Glutamatergic neuron (in vitro differentiated cells): ENCODE measurements around the gene MATK. TPM values are rescaled to one million over a fixed set of nuclear protein-coding genes. Genes with fewer than 3 reads are reported as not detected.

ENCODE experiments used
- DNase-seq: peaks from one replicate; pipeline ENCODE4 v3.0.0; 2022
- H3K27ac Mint-ChIP-seq: one replicate; pipeline ENCODE4 v1.8.0; 2020; ENCODE audit warnings: mild to moderate bottlenecking, mixed read lengths, inconsistent platforms; ENCODE audit not compliant: unreplicated experiment
- H3K27me3 Mint-ChIP-seq: one replicate; pipeline ENCODE4 v1.8.0; 2020; ENCODE audit warnings: mild to moderate bottlenecking, moderate library complexity, mixed read lengths, inconsistent platforms; ENCODE audit not compliant: unreplicated experiment
- H3K36me3 Mint-ChIP-seq: one replicate; pipeline ENCODE4 v1.8.0; 2020; ENCODE audit warnings: mild to moderate bottlenecking, mixed read lengths, inconsistent platforms; ENCODE audit not compliant: unreplicated experiment
- H3K4me1 Mint-ChIP-seq: one replicate; pipeline ENCODE4 v1.8.0; 2020; ENCODE audit warnings: mild to moderate bottlenecking, low read depth, mixed read lengths, inconsistent platforms; ENCODE audit not compliant: unreplicated experiment
- H3K4me3 Mint-ChIP-seq: one replicate; pipeline ENCODE4 v1.8.0; 2020; ENCODE audit warnings: mild to moderate bottlenecking, mixed read lengths, inconsistent platforms; ENCODE audit not compliant: unreplicated experiment
- H3K9me3 Mint-ChIP-seq: one replicate; pipeline ENCODE4 v1.8.0; 2020; ENCODE audit warnings: mild to moderate bottlenecking, moderate library complexity, mixed read lengths, inconsistent platforms; ENCODE audit not compliant: unreplicated experiment
- total RNA-seq: library from RNA; stranded (reverse); fragmentation: NEBNext Ultra II Directional; extraction: Animal tissue kit (Norgen Biotek cat#: 25700); gene quantifications from one replicate; pipeline ENCODE4 v1.2.1, GENCODE V29; 2021; ENCODE audit not compliant: unreplicated experiment
- TF ChIP-seq, protein P1 (sequence below): fragments of 200-600 bp; sonication (generic); IDR thresholded peaks from one replicate; pipeline ENCODE4 v1.5.0; 2021; ENCODE audit not compliant: partially characterized antibody, unreplicated experiment

MATK gene
- total RNA-seq, 1 donor from 2014 or later = not detected

DNA sequence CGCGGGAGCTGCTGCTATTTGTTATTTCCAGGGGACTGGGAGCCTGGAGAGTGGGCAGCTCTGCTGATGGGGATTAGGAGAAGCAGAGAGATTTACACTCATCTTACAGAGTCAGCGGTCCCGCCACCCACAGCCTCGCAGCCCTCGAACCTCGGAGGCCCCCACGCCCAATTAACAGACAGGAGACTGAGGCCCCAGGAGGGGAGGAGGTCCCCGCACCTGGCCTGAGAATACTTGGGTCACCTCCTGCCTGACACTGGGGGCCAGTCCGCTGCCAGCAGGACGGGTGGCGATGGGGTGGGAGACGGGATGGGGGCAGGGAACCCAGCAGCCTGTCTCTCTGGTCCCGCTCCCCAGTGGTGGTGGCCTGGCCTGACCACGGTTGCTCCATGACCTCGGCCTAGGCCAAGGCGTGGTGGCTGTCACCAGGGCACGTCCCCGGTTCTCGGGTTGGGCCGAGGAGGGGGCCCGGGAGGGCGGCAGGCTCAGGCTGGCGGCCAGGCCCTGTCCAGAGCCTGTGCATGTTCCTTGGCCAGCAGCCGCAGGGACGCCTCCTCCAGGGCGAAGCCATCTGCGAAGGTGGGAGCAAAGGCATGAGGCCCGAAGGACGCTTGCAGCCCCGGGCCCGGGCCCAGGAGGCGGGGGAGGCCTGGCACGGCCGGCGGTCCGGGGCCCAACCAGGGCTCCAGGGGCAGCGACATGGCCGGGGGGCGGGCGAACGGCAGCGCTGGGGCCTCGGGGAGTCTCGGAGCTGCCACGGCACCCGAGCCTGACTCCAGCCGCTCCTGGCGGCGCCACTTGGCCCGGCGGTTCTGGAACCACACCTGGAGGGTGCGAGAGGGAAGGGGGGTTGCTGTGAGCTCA, 15.8 kb downstream of the MATK start:
- TF ChIP-seq, protein P1, sequence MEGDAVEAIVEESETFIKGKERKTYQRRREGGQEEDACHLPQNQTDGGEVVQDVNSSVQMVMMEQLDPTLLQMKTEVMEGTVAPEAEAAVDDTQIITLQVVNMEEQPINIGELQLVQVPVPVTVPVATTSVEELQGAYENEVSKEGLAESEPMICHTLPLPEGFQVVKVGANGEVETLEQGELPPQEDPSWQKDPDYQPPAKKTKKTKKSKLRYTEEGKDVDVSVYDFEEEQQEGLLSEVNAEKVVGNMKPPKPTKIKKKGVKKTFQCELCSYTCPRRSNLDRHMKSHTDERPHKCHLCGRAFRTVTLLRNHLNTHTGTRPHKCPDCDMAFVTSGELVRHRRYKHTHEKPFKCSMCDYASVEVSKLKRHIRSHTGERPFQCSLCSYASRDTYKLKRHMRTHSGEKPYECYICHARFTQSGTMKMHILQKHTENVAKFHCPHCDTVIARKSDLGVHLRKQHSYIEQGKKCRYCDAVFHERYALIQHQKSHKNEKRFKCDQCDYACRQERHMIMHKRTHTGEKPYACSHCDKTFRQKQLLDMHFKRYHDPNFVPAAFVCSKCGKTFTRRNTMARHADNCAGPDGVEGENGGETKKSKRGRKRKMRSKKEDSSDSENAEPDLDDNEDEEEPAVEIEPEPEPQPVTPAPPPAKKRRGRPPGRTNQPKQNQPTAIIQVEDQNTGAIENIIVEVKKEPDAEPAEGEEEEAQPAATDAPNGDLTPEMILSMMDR = no peak
- H3K4me1 Mint-ChIP-seq = no peaks in the 10 kb centered on the region
- no peaks in the 10 kb centered on the region for H3K36me3 Mint-ChIP-seq
- no peak for DNase-seq
- H3K27me3 Mint-ChIP-seq = peaks cover 7% of the 10 kb centered on the region
- no peak overlapping the region for H3K27ac Mint-ChIP-seq
- no peak overlapping the region for H3K4me3 Mint-ChIP-seq
- peaks cover 4% of the 10 kb centered on the region for H3K9me3 Mint-ChIP-seq

DNA sequence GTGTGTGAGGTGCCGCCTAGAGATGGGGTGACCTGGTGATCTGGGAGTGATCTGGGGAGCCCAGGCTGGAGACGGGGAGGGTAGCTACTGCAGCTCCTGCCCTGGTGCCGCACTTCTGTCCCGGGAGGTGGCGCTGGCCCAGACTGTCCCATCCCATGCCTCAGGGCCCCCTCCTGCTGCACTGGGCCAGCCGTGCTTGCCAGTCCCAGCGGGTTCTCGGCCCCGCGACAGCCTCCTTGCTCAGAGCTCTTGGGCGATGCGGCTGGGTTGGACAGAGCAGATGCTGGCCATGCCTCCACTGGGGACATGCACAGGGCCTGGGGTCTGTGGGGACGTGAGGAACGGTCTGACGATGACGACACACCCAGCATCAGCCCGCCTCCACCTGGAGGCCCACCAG, 16.7 kb downstream of the MATK start:
- TF ChIP-seq, protein P1 = no peak
- Mint-ChIP-seq H3K4me3 (no peak overlapping the region), H3K27ac (no peak overlapping the region), H3K27me3 (peaks cover 6% of the 10 kb centered on the region), H3K4me1 (no peaks in the 10 kb centered on the region), H3K9me3 (peaks cover 4% of the 10 kb centered on the region), H3K36me3 (no peaks in the 10 kb centered on the region)
- no peak for DNase-seq

- H3K27ac Mint-ChIP-seq = no peak overlapping the region
- H3K36me3 Mint-ChIP-seq = no peaks in the 10 kb centered on the region
- DNase-seq = no peak
- H3K4me1 Mint-ChIP-seq = no peaks in the 10 kb centered on the region
- TF ChIP-seq, protein P1 = no peak
- H3K27me3 Mint-ChIP-seq = peaks cover 4% of the 10 kb centered on the region
- peaks cover 4% of the 10 kb centered on the region for H3K9me3 Mint-ChIP-seq
- H3K4me3 Mint-ChIP-seq = no peak overlapping the region
Measured at GRCh38 chr19:3768748-3769099, 17.5 kb downstream of the MATK start.

DNA sequence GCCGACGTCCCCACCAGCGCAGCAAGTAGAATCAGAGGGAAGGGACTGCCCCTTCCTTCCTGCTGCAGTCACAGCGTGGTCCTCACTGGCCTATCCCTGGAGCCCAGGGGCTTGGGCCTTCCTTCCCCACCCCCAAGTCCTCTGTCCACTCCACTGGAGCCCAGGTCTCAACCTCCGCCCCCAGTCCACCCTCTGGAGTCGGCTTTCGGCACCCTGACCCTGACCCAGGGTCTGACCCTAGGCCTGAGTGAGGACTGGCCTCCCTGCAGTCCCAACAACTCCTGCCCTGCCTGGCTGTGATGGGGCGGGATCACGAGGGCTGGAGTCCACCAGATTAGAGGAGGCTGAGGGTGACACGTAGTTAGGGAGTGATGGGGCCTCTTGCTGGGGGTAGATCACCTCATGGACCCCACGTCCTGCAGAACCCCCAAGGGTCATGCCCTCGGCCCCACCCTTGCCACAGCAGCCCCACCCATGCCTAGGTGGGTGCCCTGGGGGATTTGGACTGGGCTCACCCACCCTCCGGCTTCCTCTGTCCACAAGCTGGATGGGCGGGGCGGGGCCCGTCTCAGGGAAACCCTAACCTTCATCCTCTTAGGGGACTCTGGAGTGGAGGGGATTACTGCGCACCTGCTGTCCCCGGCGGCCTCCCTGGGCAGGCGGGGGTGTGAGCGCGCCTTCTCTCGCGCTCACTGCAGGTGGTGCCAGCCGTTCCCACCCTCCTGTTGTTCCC, 18.0 kb downstream of the MATK start:
- H3K4me1 Mint-ChIP-seq = no peaks in the 10 kb centered on the region
- DNase-seq = no peak
- peaks cover 6% of the 10 kb centered on the region for H3K9me3 Mint-ChIP-seq
- no peak overlapping the region for H3K27ac Mint-ChIP-seq
- H3K4me3 Mint-ChIP-seq = no peak overlapping the region
- no peaks in the 10 kb centered on the region for H3K36me3 Mint-ChIP-seq
- TF ChIP-seq, protein P1 = no peak
- H3K27me3 Mint-ChIP-seq = peaks cover 4% of the 10 kb centered on the region

DNA sequence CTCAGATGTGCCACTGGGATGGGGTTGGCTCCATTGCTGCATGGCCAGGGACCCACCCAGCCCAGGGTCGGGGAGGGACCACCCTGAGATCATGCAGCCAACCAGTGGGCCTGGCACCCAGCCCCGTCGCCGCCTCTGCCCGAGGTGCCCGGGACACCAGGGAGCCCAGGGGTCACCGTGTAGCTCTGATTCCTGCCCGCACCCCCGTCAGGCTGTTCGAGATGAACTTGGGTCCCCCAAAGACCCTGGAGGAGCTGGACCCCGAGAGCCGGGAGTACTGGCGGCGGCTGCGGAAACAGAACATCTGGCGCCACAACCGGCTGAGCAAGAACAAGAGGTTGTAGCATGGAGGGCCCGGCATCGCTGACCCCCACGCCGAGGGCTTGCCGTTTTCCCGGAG, 19.1 kb downstream of the MATK start:
- no peak overlapping the region for H3K4me3 Mint-ChIP-seq
- H3K27ac Mint-ChIP-seq = no peak overlapping the region
- no peak for DNase-seq
- no peaks in the 10 kb centered on the region for H3K36me3 Mint-ChIP-seq
- peaks cover 11% of the 10 kb centered on the region for H3K9me3 Mint-ChIP-seq
- no peaks in the 10 kb centered on the region for H3K4me1 Mint-ChIP-seq
- H3K27me3 Mint-ChIP-seq = peaks cover 6% of the 10 kb centered on the region
- TF ChIP-seq, protein P1 = no peak
